Endothelial cell (in vitro differentiated cells): ENCODE data around the gene ANXA5. TPM values are rescaled to one million over a fixed set of nuclear protein-coding genes. Genes with fewer than 3 reads are reported as not detected.

Experiments
- DNase-seq: peaks from one replicate; pipeline ENCODE4 v3.0.0; 2021; ENCODE audit warnings: low spot score
- H3K27ac Mint-ChIP-seq: one replicate; pipeline ENCODE4 v1.8.0; 2021; ENCODE audit warnings: mixed read lengths, inconsistent platforms; ENCODE audit not compliant: unreplicated experiment
- H3K27me3 Mint-ChIP-seq: one replicate; pipeline ENCODE4 v1.8.0; 2021; ENCODE audit warnings: mild to moderate bottlenecking, moderate library complexity, mixed read lengths, inconsistent platforms; ENCODE audit not compliant: unreplicated experiment
- H3K36me3 Mint-ChIP-seq: one replicate; pipeline ENCODE4 v1.8.0; 2021; ENCODE audit warnings: mild to moderate bottlenecking, low read depth, mixed read lengths, inconsistent platforms; ENCODE audit not compliant: unreplicated experiment
- H3K4me1 Mint-ChIP-seq: one replicate; pipeline ENCODE4 v1.8.0; 2021; ENCODE audit warnings: mild to moderate bottlenecking, mixed read lengths, inconsistent platforms; ENCODE audit not compliant: unreplicated experiment
- H3K4me3 Mint-ChIP-seq: one replicate; pipeline ENCODE4 v1.8.0; 2021; ENCODE audit warnings: mild to moderate bottlenecking, mixed read lengths, inconsistent platforms; ENCODE audit not compliant: unreplicated experiment
- H3K9me3 Mint-ChIP-seq: one replicate; pipeline ENCODE4 v1.8.0; 2021; ENCODE audit warnings: mixed read lengths, inconsistent platforms; ENCODE audit not compliant: unreplicated experiment
- CTCF ChIP-seq: fragments of 200-600 bp; sonication (generic); IDR thresholded peaks from one replicate; pipeline ENCODE4 v1.5.0; 2021; ENCODE audit warnings: antibody characterized with exemption; ENCODE audit not compliant: unreplicated experiment
- total RNA-seq: library from RNA; stranded (reverse); fragmentation: NEBNext Ultra II Directional; extraction: Animal tissue kit (Norgen Biotek cat#: 25700); gene quantifications from one replicate; pipeline ENCODE4 v1.2.1, GENCODE V29; 2021; ENCODE audit not compliant: unreplicated experiment

ANXA5 gene
- total RNA-seq, 1 donor from 2014 or later = 296 TPM

- H3K4me3 Mint-ChIP-seq = no peak overlapping the region
- H3K9me3 Mint-ChIP-seq = no peaks in the 10 kb centered on the region
- no peak for TF ChIP-seq CTCF
- H3K36me3 Mint-ChIP-seq = peaks cover 20% of the 10 kb centered on the region
- peaks cover 2% of the 10 kb centered on the region for H3K4me1 Mint-ChIP-seq
- H3K27ac Mint-ChIP-seq = peak overlapping the region; percentile 80
- no peak for DNase-seq
- H3K27me3 Mint-ChIP-seq = peaks cover 2% of the 10 kb centered on the region
Measured at GRCh38 chr4:121685257-121685656, 11.5 kb downstream of the ANXA5 start.

- Mint-ChIP-seq H3K27me3 (peaks cover 2% of the 10 kb centered on the region), H3K36me3 (peaks cover 27% of the 10 kb centered on the region), H3K4me1 (peaks cover 2% of the 10 kb centered on the region), H3K9me3 (no peaks in the 10 kb centered on the region), H3K4me3 (no peak overlapping the region), H3K27ac (no peak overlapping the region)
- no peak for TF ChIP-seq CTCF
- DNase-seq = no peak
Measured at GRCh38 chr4:121684561-121684960, 12.2 kb downstream of the ANXA5 start.

DNA sequence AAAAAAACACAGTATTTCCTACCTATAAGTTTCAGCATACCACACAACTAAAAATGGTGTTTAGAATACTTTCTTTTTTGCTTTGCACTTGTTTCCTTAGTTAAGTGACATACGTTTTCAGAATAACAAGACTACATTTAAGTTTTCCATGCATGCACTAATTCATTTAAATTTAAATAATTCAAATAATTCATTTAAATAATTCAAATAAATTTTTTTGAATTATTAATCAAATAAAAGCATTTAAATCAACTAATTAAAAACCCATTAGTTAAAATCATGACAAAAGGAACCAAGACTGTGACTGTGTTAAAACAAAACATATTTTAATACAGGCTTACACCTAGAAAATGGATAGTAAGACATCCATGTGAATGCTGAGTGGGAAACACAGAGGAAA, 12.8 kb downstream of the ANXA5 start:
- Mint-ChIP-seq H3K27ac (no peak overlapping the region), H3K36me3 (peaks cover 32% of the 10 kb centered on the region), H3K4me1 (peaks cover 5% of the 10 kb centered on the region), H3K9me3 (no peaks in the 10 kb centered on the region), H3K27me3 (peaks cover 2% of the 10 kb centered on the region), H3K4me3 (no peak overlapping the region)
- DNase-seq = no peak
- no peak for TF ChIP-seq CTCF

GRCh38 chr4:121680571-121680970, 16.2 kb downstream of the ANXA5 start:
- Mint-ChIP-seq H3K4me3 (no peak overlapping the region), H3K27ac (no peak overlapping the region), H3K4me1 (peaks cover 3% of the 10 kb centered on the region), H3K36me3 (peaks cover 44% of the 10 kb centered on the region), H3K27me3 (peaks cover 2% of the 10 kb centered on the region), H3K9me3 (no peaks in the 10 kb centered on the region)
- TF ChIP-seq CTCF = no peak
- no peak for DNase-seq

DNA sequence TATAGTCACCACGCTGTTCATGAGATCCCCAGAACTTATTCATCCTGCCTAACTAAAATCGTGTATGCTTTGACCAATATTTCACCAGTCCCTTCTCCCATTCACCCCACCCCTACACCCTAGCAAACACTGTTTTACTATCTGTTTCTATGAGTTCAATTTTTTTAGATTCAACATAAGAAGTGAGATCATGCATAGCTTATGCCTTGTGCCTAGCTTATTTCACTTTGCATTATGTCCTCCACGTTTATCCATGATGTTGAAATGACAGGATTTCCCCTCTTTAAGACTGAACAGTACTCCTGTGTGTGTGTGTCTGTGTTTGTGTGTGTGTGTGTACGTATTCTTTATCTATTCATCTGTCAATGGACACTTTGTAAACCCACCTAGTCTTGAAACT, 16.8 kb downstream of the ANXA5 start:
- TF ChIP-seq CTCF = no peak
- no peak for DNase-seq
- H3K36me3 Mint-ChIP-seq = peaks cover 38% of the 10 kb centered on the region
- no peak overlapping the region for H3K4me3 Mint-ChIP-seq
- peaks cover 3% of the 10 kb centered on the region for H3K4me1 Mint-ChIP-seq
- H3K27me3 Mint-ChIP-seq = no peaks in the 10 kb centered on the region
- H3K27ac Mint-ChIP-seq = no peak overlapping the region
- H3K9me3 Mint-ChIP-seq = no peaks in the 10 kb centered on the region
